Astrocyte (in vitro differentiated cells and primary cell): ENCODE data around the gene CSNK1G2. TPM values are rescaled to one million over a fixed set of nuclear protein-coding genes. Genes with fewer than 3 reads are reported as not detected.

Experiments used
- DNase-seq: peaks from one replicate; pipeline ENCODE4 v3.0.0-alpha.2; 2010; ENCODE audit warnings: low read depth
- FAIRE-seq: peaks from 2 replicates; lab custom pipeline; 2011; peaks lifted over from hg19 to GRCh38; lab: Jason Lieb, UNC
- H2AFZ ChIP-seq: 2 replicates; pipeline ENCODE4 v1.6.0; 2012; ENCODE audit warnings: low read depth, low read length, inconsistent platforms
- H3K27ac ChIP-seq: 2 replicates; pipeline ENCODE4 v1.5.1; 2011; ENCODE audit warnings: low read depth, low read length, inconsistent platforms
- H3K27me3 ChIP-seq: 2 replicates; pipeline ENCODE4 v1.6.0; 2011; ENCODE audit warnings: low read length, inconsistent platforms; ENCODE audit not compliant: insufficient read depth
- H3K36me3 ChIP-seq: 2 replicates; pipeline ENCODE4 v1.5.1; 2011; ENCODE audit warnings: low read length, inconsistent platforms; ENCODE audit not compliant: insufficient read depth
- H3K4me1 ChIP-seq: 2 replicates; pipeline ENCODE4 v1.5.1; 2011; ENCODE audit warnings: low read length, inconsistent platforms; ENCODE audit not compliant: insufficient read depth
- H3K4me2 ChIP-seq: 2 replicates; pipeline ENCODE4 v1.6.0; 2012; ENCODE audit warnings: low read length, inconsistent platforms
- H3K4me3 ChIP-seq: 2 replicates; pipeline ENCODE4 v1.5.1; 2011; ENCODE audit warnings: low read depth, mild to moderate bottlenecking, low read length, inconsistent platforms; ENCODE audit not compliant: insufficient read depth
- H3K79me2 ChIP-seq: 2 replicates; pipeline ENCODE4 v1.6.0; 2012; ENCODE audit warnings: mild to moderate bottlenecking, low read length, inconsistent platforms; ENCODE audit not compliant: insufficient read depth
- H3K9ac ChIP-seq: 2 replicates; pipeline ENCODE4 v1.6.0; 2012; ENCODE audit warnings: mild to moderate bottlenecking, low read length, inconsistent platforms
- H3K9me3 ChIP-seq: 2 replicates; pipeline ENCODE4 v1.5.1; 2012; ENCODE audit warnings: low read depth, mild to moderate bottlenecking, low read length, inconsistent platforms; ENCODE audit not compliant: insufficient read depth
- H4K20me1 ChIP-seq: 2 replicates; pipeline ENCODE4 v1.6.0; 2012; ENCODE audit warnings: low read length, inconsistent platforms; ENCODE audit not compliant: insufficient read depth
- H3K27ac Mint-ChIP-seq: one replicate; pipeline ENCODE4 v1.8.0; 2021; ENCODE audit warnings: mild to moderate bottlenecking, mixed read lengths; ENCODE audit not compliant: unreplicated experiment
- H3K27me3 Mint-ChIP-seq: one replicate; pipeline ENCODE4 v1.8.0; 2021; ENCODE audit warnings: low read depth, mixed read lengths; ENCODE audit not compliant: unreplicated experiment
- H3K36me3 Mint-ChIP-seq: one replicate; pipeline ENCODE4 v1.8.0; 2021; ENCODE audit warnings: low read depth, mixed read lengths; ENCODE audit not compliant: unreplicated experiment
- H3K4me1 Mint-ChIP-seq: one replicate; pipeline ENCODE4 v1.8.0; 2021; ENCODE audit warnings: low read depth, mixed read lengths; ENCODE audit not compliant: unreplicated experiment
- H3K4me3 Mint-ChIP-seq: one replicate; pipeline ENCODE4 v1.8.0; 2021; ENCODE audit warnings: mild to moderate bottlenecking, moderate library complexity, mixed read lengths; ENCODE audit not compliant: unreplicated experiment
- H3K9me3 Mint-ChIP-seq: one replicate; pipeline ENCODE4 v1.8.0; 2021; ENCODE audit warnings: mild to moderate bottlenecking, mixed read lengths; ENCODE audit not compliant: unreplicated experiment
- CTCF ChIP-seq: IDR thresholded peaks from 2 replicates; pipeline ENCODE4 v1.5.1; 2011; ENCODE audit warnings: low read depth, mild to moderate bottlenecking, inconsistent platforms, low read length, moderate library complexity; ENCODE audit not compliant: insufficient read depth
- EZH2 ChIP-seq: IDR thresholded peaks from 2 replicates; pipeline ENCODE4 v1.6.1; 2012; ENCODE audit warnings: mild to moderate bottlenecking, low read length, inconsistent platforms; ENCODE audit not compliant: insufficient read depth
- total RNA-seq: library from RNA; stranded (reverse); gene quantifications from 2 replicates; pipeline ENCODE4 v1.2.1, GENCODE V29; 2021

The CSNK1G2 gene
- total RNA-seq, 1 donor from 2014 or later = 64.1 TPM

GRCh38 chr19:1974381-1975161 is 33.6 kb downstream of the CSNK1G2 start:
- Histone ChIP-seq H3K27me3 (no peaks in the 10 kb centered on the region), H4K20me1 (peaks cover 69% of the 10 kb centered on the region), H3K36me3 (no peaks in the 10 kb centered on the region), H3K9ac (no peak overlapping the region), H3K4me2 (no peak overlapping the region), H3K27ac (no peak overlapping the region), H3K4me1 (no peaks in the 10 kb centered on the region), H2AFZ (no peak overlapping the region), H3K4me3 (no peak overlapping the region), H3K79me2 (peaks cover 56% of the 10 kb centered on the region), H3K9me3 (no peaks in the 10 kb centered on the region)
- Mint-ChIP-seq H3K27ac (no peak overlapping the region), H3K4me1 (no peaks in the 10 kb centered on the region), H3K4me3 (no peak overlapping the region), H3K9me3 (no peaks in the 10 kb centered on the region), H3K27me3 (no peaks in the 10 kb centered on the region), H3K36me3 (peaks cover 7% of the 10 kb centered on the region)
- TF ChIP-seq EZH2 = no peak
- TF ChIP-seq CTCF = no peak
- FAIRE-seq (no peak), DNase-seq (no peak)

GRCh38 chr19:1975162-1975480 is 34.1 kb downstream of the CSNK1G2 start:
- Mint-ChIP-seq H3K27ac (no peak overlapping the region), H3K36me3 (peaks cover 7% of the 10 kb centered on the region), H3K27me3 (no peaks in the 10 kb centered on the region), H3K4me1 (no peaks in the 10 kb centered on the region), H3K9me3 (no peaks in the 10 kb centered on the region), H3K4me3 (no peak overlapping the region)
- no peaks in the 10 kb centered on the region for H3K27me3 ChIP-seq
- no peak for FAIRE-seq
- no peak overlapping the region for H3K4me2 ChIP-seq
- peaks cover 50% of the 10 kb centered on the region for H3K79me2 ChIP-seq
- TF ChIP-seq CTCF (no peak), EZH2 (no peak)
- peaks cover 65% of the 10 kb centered on the region for H4K20me1 ChIP-seq
- H3K27ac ChIP-seq = no peak overlapping the region
- no peak overlapping the region for H3K9ac ChIP-seq
- no peaks in the 10 kb centered on the region for H3K4me1 ChIP-seq
- no peaks in the 10 kb centered on the region for H3K9me3 ChIP-seq
- H3K36me3 ChIP-seq = no peaks in the 10 kb centered on the region
- peak; percentile 5 for DNase-seq
- no peak overlapping the region for H3K4me3 ChIP-seq
- no peak overlapping the region for H2AFZ ChIP-seq

- Histone ChIP-seq H3K27me3 (no peaks in the 10 kb centered on the region), H2AFZ (no peak overlapping the region), H4K20me1 (peaks cover 47% of the 10 kb centered on the region), H3K4me3 (no peak overlapping the region), H3K4me1 (no peaks in the 10 kb centered on the region), H3K79me2 (peaks cover 33% of the 10 kb centered on the region), H3K9ac (no peak overlapping the region), H3K27ac (no peak overlapping the region), H3K4me2 (no peak overlapping the region), H3K36me3 (peaks cover 2% of the 10 kb centered on the region), H3K9me3 (no peaks in the 10 kb centered on the region)
- no peak for DNase-seq
- no peak for FAIRE-seq
- TF ChIP-seq CTCF (no peak), EZH2 (no peak)
- no peaks in the 10 kb centered on the region for H3K27me3 Mint-ChIP-seq
- no peaks in the 10 kb centered on the region for H3K9me3 Mint-ChIP-seq
- H3K4me3 Mint-ChIP-seq = no peak overlapping the region
- H3K36me3 Mint-ChIP-seq = peaks cover 5% of the 10 kb centered on the region
- no peak overlapping the region for H3K27ac Mint-ChIP-seq
- no peaks in the 10 kb centered on the region for H3K4me1 Mint-ChIP-seq
These were observed 36.1 kb downstream of the CSNK1G2 start for GRCh38 chr19:1977120-1977519.
